Measurements from ENCODE around the gene ASTN2. TPM values are rescaled to one million over a fixed set of nuclear protein-coding genes. Genes with fewer than 3 reads are reported as not detected.

Gene ASTN2
- total RNA-seq, 1 donor from 2014 or later, result 29.0 TPM

DNA sequence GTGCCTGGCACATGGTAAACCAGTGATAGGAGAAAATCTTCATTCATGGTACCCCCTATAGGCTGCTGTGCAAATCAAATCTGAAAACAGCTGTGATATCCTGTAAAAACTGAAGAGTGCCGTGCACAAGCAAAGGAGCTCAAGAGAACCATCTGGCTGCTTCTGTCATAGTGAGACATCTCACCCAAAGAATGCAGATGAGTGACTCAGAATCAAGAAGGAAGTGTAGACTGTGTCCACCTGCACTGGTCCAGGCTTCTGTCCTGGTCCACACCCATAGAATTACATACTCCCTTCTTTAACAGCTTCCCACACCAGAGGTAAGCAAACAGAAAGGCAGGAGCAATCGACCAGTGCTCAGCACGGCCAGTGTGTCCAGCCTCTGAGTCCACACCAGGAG, 195.9 kb downstream of the ASTN2 start:
- Mint-ChIP-seq H3K36me3 (ENCODE audit: insufficient read depth) (peaks cover 2% of the 10 kb centered on the region), H3K27ac (peak overlapping the region; percentile 9), H3K27me3 (no peaks in the 10 kb centered on the region), H3K9me3 (ENCODE audit: low read depth) (no peaks in the 10 kb centered on the region), H3K4me1 (ENCODE audit: low read depth) (peaks cover 5% of the 10 kb centered on the region), H3K4me3 (ENCODE audit: low read depth) (no peak overlapping the region)
- DNase-seq (ENCODE audit: low spot score, unreplicated experiment), result no peak
- TF ChIP-seq, protein P1, sequence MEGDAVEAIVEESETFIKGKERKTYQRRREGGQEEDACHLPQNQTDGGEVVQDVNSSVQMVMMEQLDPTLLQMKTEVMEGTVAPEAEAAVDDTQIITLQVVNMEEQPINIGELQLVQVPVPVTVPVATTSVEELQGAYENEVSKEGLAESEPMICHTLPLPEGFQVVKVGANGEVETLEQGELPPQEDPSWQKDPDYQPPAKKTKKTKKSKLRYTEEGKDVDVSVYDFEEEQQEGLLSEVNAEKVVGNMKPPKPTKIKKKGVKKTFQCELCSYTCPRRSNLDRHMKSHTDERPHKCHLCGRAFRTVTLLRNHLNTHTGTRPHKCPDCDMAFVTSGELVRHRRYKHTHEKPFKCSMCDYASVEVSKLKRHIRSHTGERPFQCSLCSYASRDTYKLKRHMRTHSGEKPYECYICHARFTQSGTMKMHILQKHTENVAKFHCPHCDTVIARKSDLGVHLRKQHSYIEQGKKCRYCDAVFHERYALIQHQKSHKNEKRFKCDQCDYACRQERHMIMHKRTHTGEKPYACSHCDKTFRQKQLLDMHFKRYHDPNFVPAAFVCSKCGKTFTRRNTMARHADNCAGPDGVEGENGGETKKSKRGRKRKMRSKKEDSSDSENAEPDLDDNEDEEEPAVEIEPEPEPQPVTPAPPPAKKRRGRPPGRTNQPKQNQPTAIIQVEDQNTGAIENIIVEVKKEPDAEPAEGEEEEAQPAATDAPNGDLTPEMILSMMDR (IDR thresholded peaks at IDR 0.05; ENCODE audit: unreplicated experiment), result no peak

DNA sequence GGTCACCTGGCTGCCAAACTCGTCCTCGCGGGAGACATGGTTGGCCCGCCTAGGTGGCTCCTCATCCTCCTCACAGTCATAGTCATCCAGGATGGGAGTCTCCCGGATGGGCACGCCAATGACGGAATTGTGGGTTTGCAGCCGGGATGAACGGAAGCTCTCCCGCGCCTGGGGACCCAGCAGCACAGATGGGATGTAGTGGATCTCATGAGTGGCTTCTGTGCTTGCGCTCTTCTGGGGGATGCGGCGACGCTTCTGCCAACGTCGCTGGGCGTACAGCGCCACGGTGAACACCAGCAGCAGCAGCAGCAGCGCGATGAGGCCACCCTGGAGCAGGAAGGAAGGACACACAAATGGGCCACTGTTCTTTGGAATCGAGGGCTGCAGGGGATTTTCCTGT, 200.4 kb downstream of the ASTN2 start:
- peaks cover 4% of the 10 kb centered on the region for H3K36me3 Mint-ChIP-seq (ENCODE audit: insufficient read depth)
- DNase-seq (ENCODE audit: low spot score, unreplicated experiment), result no peak

GRCh38 chr9:117211280-117211679, 203.6 kb downstream of the ASTN2 start:
- no peak overlapping the region for H3K27ac Mint-ChIP-seq
- TF ChIP-seq, protein P1 (IDR thresholded peaks at IDR 0.05; ENCODE audit: unreplicated experiment), result no peak
- H3K36me3 Mint-ChIP-seq (ENCODE audit: insufficient read depth), result peaks cover 6% of the 10 kb centered on the region
- no peaks in the 10 kb centered on the region for H3K27me3 Mint-ChIP-seq
- no peak for DNase-seq (ENCODE audit: low spot score, unreplicated experiment)
- no peak overlapping the region for H3K4me3 Mint-ChIP-seq (ENCODE audit: low read depth)
- no peaks in the 10 kb centered on the region for H3K4me1 Mint-ChIP-seq (ENCODE audit: low read depth)
- H3K9me3 Mint-ChIP-seq (ENCODE audit: low read depth), result peaks cover 21% of the 10 kb centered on the region

More for the DNA sequence above, 200.4 kb downstream of the ASTN2 start:
- TF ChIP-seq, protein P1 (IDR thresholded peaks at IDR 0.05; ENCODE audit: unreplicated experiment), result no peak
- H3K27ac Mint-ChIP-seq, result no peak overlapping the region
- peaks cover 5% of the 10 kb centered on the region for H3K4me1 Mint-ChIP-seq (ENCODE audit: low read depth)
- H3K9me3 Mint-ChIP-seq (ENCODE audit: low read depth), result peaks cover 9% of the 10 kb centered on the region
- no peaks in the 10 kb centered on the region for H3K27me3 Mint-ChIP-seq
- H3K4me3 Mint-ChIP-seq (ENCODE audit: low read depth), result no peak overlapping the region

- no peak for DNase-seq (ENCODE audit: low spot score, unreplicated experiment)
- TF ChIP-seq, protein P1 (IDR thresholded peaks at IDR 0.05; ENCODE audit: unreplicated experiment), result no peak
- H3K27me3 Mint-ChIP-seq, result no peaks in the 10 kb centered on the region
- H3K4me1 Mint-ChIP-seq (ENCODE audit: low read depth), result peaks cover 9% of the 10 kb centered on the region
- H3K4me3 Mint-ChIP-seq (ENCODE audit: low read depth), result no peak overlapping the region
- peak overlapping the region; percentile 2 for H3K27ac Mint-ChIP-seq
- H3K36me3 Mint-ChIP-seq (ENCODE audit: insufficient read depth), result peaks cover 2% of the 10 kb centered on the region
- H3K9me3 Mint-ChIP-seq (ENCODE audit: low read depth), result peaks cover 21% of the 10 kb centered on the region
Measured at GRCh38 chr9:117205806-117206205, 209.1 kb downstream of the ASTN2 start.

DNA sequence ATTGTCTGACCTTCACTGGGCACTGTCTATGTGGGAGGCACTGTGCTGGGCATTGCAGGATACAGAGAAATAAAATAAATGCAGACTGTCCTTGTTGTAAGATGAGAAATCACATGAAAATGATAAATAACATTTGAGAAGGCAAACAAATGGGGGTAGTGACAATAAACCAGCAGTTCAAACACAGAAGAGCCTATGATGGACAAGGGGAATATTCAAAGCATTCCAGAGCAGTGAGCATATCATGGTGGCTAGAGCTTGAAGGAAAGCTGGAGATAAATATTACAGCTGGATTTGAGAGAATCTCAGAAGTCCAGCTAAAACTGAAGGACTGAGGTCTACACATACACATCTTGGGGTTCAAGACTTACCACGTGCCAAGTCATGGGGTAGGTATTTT, 209.9 kb downstream of the ASTN2 start:
- H3K36me3 Mint-ChIP-seq (ENCODE audit: insufficient read depth), result peaks cover 2% of the 10 kb centered on the region
- H3K4me3 Mint-ChIP-seq (ENCODE audit: low read depth), result no peak overlapping the region
- TF ChIP-seq, protein P1 (IDR thresholded peaks at IDR 0.05; ENCODE audit: unreplicated experiment), result no peak
- no peak for DNase-seq (ENCODE audit: low spot score, unreplicated experiment)
- peaks cover 20% of the 10 kb centered on the region for H3K9me3 Mint-ChIP-seq (ENCODE audit: low read depth)
- H3K4me1 Mint-ChIP-seq (ENCODE audit: low read depth), result peaks cover 9% of the 10 kb centered on the region
- H3K27me3 Mint-ChIP-seq, result no peaks in the 10 kb centered on the region
- no peak overlapping the region for H3K27ac Mint-ChIP-seq

Measured in progenitor cell of endocrine pancreas (in vitro differentiated cells).